CD8-positive, alpha-beta memory T cell (primary cell): Measurements from ENCODE around the gene HTR2A. TPM values are rescaled to one million over a fixed set of nuclear protein-coding genes. Genes with fewer than 3 reads are reported as not detected.

Source experiments
- CTCF ChIA-PET: fragments of 350-600 bp; sonication (Branson Sonifier 250); formaldehyde crosslinking; loops from one replicate; lab custom pipeline; 2021; ENCODE audit warnings: antibody characterized with exemption; lab: Charles Lee
- POLR2A ChIA-PET: fragments of 350-600 bp; sonication (Branson Sonifier 250); formaldehyde crosslinking; loops from one replicate; lab custom pipeline; 2021; ENCODE audit warnings: antibody characterized with exemption; lab: Charles Lee
- DNase-seq, 5 donors: peaks; one replicate each; pipeline versions ENCODE4 v3.0.0 to v3.0.0-alpha.2; 2020 to 2022; ENCODE audit warnings: mixed read lengths in 1 of 5
- H3K27ac ChIP-seq: one replicate; pipeline ENCODE4 v1.7.0; 2013; ENCODE audit warnings: low read depth, mild to moderate bottlenecking, low read length, moderate library complexity
- H3K27me3 ChIP-seq: 2 replicates; pipeline ENCODE4 v1.7.0; 2013; ENCODE audit warnings: low read length, mild to moderate bottlenecking; ENCODE audit not compliant: insufficient read depth, poor library complexity, severe bottlenecking
- H3K36me3 ChIP-seq: 2 replicates; pipeline ENCODE4 v1.7.0; 2013; ENCODE audit warnings: mild to moderate bottlenecking, low read length, moderate library complexity; ENCODE audit not compliant: insufficient read depth
- H3K4me1 ChIP-seq: 2 replicates; pipeline ENCODE4 v1.7.0; 2013; ENCODE audit warnings: mild to moderate bottlenecking, low read length, moderate library complexity; ENCODE audit not compliant: insufficient read depth
- H3K4me3 ChIP-seq: 2 replicates; pipeline ENCODE4 v1.7.0; 2013; ENCODE audit warnings: mild to moderate bottlenecking, low read length
- H3K9me3 ChIP-seq: 2 replicates; pipeline ENCODE4 v1.7.0; 2013; ENCODE audit warnings: mild to moderate bottlenecking, low read length
- H3K27ac Mint-ChIP-seq, 8 donors: one replicate each; pipeline ENCODE4 v1.8.0; 2020 to 2021; ENCODE audit warnings: mixed read lengths in 8 of 8, mild to moderate bottlenecking in 6 of 8, inconsistent platforms in 3 of 8, moderate library complexity in 3 of 8
- H3K27me3 Mint-ChIP-seq, 2 donors: one replicate each; pipeline ENCODE4 v1.8.0; 2020 to 2021; ENCODE audit warnings: mixed read lengths in 2 of 2, mild to moderate bottlenecking in 1 of 2, moderate library complexity in 1 of 2
- H3K36me3 Mint-ChIP-seq, 3 donors: one replicate each; pipeline ENCODE4 v1.8.0; 2020 to 2021; ENCODE audit warnings: mixed read lengths in 3 of 3, inconsistent platforms in 1 of 3, mild to moderate bottlenecking in 1 of 3
- H3K4me1 Mint-ChIP-seq, 3 donors: one replicate each; pipeline ENCODE4 v1.8.0; 2020 to 2021; ENCODE audit warnings: mixed read lengths in 3 of 3, inconsistent platforms in 1 of 3, mild to moderate bottlenecking in 1 of 3
- H3K4me3 Mint-ChIP-seq, 7 donors: one replicate each; pipeline ENCODE4 v1.8.0; 2020 to 2021; ENCODE audit warnings: mixed read lengths in 7 of 7, mild to moderate bottlenecking in 6 of 7, moderate library complexity in 4 of 7, inconsistent platforms in 2 of 7
- H3K9me3 Mint-ChIP-seq, 5 donors: one replicate each; pipeline ENCODE4 v1.8.0; 2020 to 2022; ENCODE audit warnings: mixed read lengths in 5 of 5, mild to moderate bottlenecking in 3 of 5, moderate library complexity in 2 of 5, inconsistent platforms in 1 of 5
- polyA plus RNA-seq: library from polyadenylated mRNA; unstranded; fragments of 300-500 nt; fragmentation: Illumina TruSeq; gene quantifications from one replicate; pipeline ENCODE4 v1.2.3, GENCODE V29; 2021
- total RNA-seq, 2 experiments: library from RNA; stranded (reverse); gene quantifications; one replicate each; pipeline ENCODE4 v1.2.3, GENCODE V29; 2021

The HTR2A gene
- not detected for total RNA-seq
- polyA plus RNA-seq: not detected

DNA sequence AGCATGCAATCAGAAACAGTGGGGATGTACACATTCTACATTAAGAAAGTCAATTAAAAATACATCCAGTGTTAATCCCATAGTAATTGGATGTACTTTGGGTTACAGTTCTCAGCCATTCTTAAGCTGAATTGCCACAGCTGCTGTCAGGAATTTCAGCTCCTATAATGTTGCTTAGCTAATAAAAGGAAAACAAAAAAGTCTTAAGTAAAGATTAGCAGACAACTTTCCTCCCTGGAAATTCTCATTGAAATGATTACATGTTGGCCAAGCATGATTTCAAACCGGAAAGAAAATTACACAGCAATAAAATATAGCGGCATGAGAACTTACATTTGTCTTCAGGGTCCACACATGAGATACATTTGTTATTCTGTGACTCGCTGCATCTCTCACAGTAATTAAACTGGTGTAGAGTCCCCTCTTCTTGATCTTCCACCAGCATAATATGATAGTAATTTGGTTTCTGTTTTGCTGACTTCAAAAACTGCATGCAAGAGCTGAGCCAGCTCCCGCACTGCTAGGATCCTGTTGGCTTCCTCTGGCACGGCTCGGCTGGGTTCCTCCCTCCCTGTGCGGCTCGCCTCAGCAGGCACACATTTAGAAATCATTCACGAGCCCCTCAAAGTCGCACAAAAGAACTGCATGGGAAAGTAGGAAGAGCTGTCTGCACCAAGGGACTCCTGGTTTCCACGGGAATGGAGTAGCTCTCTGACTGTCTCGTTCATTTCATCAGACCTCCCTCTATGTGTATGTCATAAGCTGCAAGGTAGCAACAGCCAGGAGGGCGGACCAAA is at the start of gene HTR2A:
Gene HTR2A (minus strand): TSS at position 713 of the 797 bp plus-strand sequence. CDS start 1,147 bp downstream, outside the sequence.
- CTCF ChIA-PET: no interaction called here
- no peaks in the 10 kb centered on the region for H3K36me3 ChIP-seq
- Mint-ChIP-seq H3K36me3 (no peaks in the 10 kb centered on the region), H3K4me1 (peaks cover 14 to 28% (median 28%) of the 10 kb centered on the region in 3 donors), H3K4me3 (peak within 1 kb of the TSS; percentile 15 to 85 (median 72)), H3K9me3 (no peaks in the 10 kb centered on the region), H3K27me3 (peaks cover 14 to 61% of the 10 kb centered on the region in 2 donors), H3K27ac (no peak within 1 kb of the TSS)
- H3K9me3 ChIP-seq: no peaks in the 10 kb centered on the region
- no peak within 1 kb of the TSS for H3K27ac ChIP-seq
- peaks cover 9% of the 10 kb centered on the region for H3K27me3 ChIP-seq
- no peak within 1 kb of the TSS for H3K4me3 ChIP-seq
- no peaks in the 10 kb centered on the region for H3K4me1 ChIP-seq
- no peak for DNase-seq
- POLR2A ChIA-PET: no interaction called here

DNA sequence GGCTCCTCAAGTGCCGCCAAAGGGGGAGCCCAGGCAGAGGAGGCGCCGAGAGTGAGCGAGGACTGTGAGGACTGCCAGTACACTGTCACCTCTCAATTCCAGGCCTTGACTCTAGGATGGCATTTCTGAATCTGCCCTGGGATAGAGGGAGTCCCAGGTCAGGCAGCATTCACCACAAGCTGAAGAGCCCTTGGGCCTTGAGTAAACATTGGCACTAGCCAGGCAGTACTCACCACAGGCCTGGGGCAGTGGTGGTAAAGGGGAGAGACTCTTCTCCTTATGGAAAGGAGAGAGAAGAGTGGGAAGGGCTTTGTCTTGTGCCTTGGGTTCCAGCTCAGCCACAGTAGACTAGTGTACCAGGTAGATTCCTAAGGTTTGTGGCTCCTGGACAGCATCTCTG is 39.7 kb upstream of the HTR2A start:
- CTCF ChIA-PET: no interaction called here
- Mint-ChIP-seq H3K27me3 (peaks cover 9 to 34% of the 10 kb centered on the region in 2 donors), H3K36me3 (peaks cover 0 to 4% (median 0%) of the 10 kb centered on the region in 3 donors), H3K9me3 (peaks cover 2 to 23% (median 11%) of the 10 kb centered on the region in 5 donors), H3K4me1 (no peaks in the 10 kb centered on the region), H3K4me3 (no peak overlapping the region), H3K27ac (no peak overlapping the region)
- Histone ChIP-seq H3K4me1 (no peaks in the 10 kb centered on the region), H3K9me3 (no peaks in the 10 kb centered on the region), H3K27me3 (no peaks in the 10 kb centered on the region), H3K36me3 (no peaks in the 10 kb centered on the region), H3K27ac (no peak overlapping the region), H3K4me3 (no peak overlapping the region)
- no peak for DNase-seq
- POLR2A ChIA-PET: no interaction called here

DNA sequence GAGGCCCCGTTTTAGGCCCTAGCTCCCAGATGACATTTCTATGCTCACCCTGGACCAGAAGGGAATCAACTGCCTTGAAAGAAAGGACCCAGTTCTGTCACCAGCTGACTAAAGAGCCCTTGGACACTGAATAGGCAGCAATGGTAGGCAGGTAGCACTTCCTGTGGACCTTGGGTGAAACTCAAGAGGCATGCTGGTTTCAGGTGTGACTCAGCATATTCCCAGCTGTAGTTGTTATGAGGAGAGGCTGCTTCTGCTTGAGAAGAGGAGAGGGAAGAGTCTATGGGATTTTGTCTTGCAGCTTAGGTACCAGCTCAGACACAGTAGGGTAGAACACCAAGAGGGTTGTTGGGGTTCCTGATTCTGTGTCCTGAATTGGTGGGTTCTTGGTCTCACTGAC is 37.9 kb upstream of the HTR2A start:
- POLR2A ChIA-PET: no interaction called here
- Histone ChIP-seq H3K4me1 (no peaks in the 10 kb centered on the region), H3K9me3 (no peaks in the 10 kb centered on the region), H3K27ac (no peak overlapping the region), H3K36me3 (no peaks in the 10 kb centered on the region), H3K27me3 (no peaks in the 10 kb centered on the region), H3K4me3 (no peak overlapping the region)
- Mint-ChIP-seq H3K27me3 (peaks cover 10 to 40% of the 10 kb centered on the region in 2 donors), H3K9me3 (peaks cover 2 to 12% (median 9%) of the 10 kb centered on the region in 5 donors), H3K4me1 (no peaks in the 10 kb centered on the region), H3K27ac (no peak overlapping the region), H3K36me3 (peaks cover 0 to 4% (median 0%) of the 10 kb centered on the region in 3 donors), H3K4me3 (no peak overlapping the region)
- CTCF ChIA-PET: no interaction called here
- no peak for DNase-seq

DNA sequence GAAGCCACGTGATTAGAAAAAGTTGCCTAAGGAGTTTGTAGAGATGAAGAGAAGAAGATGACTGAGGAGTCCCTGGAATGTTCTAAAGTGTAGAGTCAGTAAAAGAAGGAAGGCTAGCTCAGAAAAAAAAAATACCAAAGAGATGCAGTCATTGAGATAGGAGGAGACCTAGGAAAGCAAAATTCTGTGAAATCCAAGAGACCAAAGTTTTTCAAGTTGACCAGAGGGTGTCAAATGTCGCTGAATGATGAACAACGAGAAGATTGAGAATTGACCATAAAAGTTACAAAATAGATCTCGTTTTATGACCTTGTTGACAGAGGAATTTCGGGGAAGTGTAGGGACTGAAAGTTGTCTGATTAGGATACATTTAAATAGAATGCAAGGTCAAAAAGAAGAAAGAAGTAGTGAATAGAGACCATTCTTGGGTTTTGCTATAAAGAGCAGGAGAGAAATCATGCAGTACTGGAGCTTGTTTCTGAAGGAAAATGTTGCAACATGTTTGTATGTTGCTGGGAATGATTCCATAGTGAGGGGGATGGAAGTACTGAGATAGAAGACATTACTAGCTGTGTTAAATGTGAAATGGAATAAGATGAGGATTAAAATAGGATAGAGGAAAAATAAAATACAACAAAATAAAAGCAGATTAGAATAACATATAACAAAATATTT is 30.2 kb upstream of the HTR2A start:
- Mint-ChIP-seq H3K27ac (no peak overlapping the region), H3K36me3 (no peaks in the 10 kb centered on the region), H3K9me3 (peaks cover 0 to 4% (median 0%) of the 10 kb centered on the region in 5 donors), H3K27me3 (peaks cover 4 to 34% of the 10 kb centered on the region in 2 donors), H3K4me1 (no peaks in the 10 kb centered on the region), H3K4me3 (no peak overlapping the region)
- no peaks in the 10 kb centered on the region for H3K27me3 ChIP-seq
- H3K36me3 ChIP-seq: no peaks in the 10 kb centered on the region
- H3K4me1 ChIP-seq: no peaks in the 10 kb centered on the region
- ChIA-PET POLR2A (no interaction called here), CTCF (no interaction called here)
- H3K27ac ChIP-seq: no peak overlapping the region
- no peaks in the 10 kb centered on the region for H3K9me3 ChIP-seq
- H3K4me3 ChIP-seq: no peak overlapping the region
- DNase-seq: no peak

DNA sequence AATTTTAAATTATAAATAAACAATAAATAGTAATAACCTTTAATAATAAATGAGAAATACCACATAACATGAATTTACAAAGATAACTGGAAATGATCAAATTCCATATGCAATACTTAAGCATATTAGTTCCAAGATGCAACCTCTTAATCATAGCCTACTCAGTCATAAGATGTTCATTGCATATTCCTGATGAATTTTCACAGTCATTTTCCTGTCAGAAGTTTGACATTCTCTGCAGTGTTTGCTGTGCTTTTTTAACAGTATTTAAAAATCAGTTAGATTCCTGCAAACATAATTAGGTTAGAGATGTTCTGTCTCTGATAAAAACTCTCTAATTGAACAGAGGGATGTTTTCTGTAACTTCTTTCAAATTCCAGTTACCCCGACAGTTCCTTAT is 28.6 kb upstream of the HTR2A start:
- no peak for DNase-seq
- CTCF ChIA-PET: no interaction called here
- H3K4me1 ChIP-seq: no peaks in the 10 kb centered on the region
- no peaks in the 10 kb centered on the region for H3K36me3 ChIP-seq
- no peak overlapping the region for H3K4me3 ChIP-seq
- H3K4me1 Mint-ChIP-seq: no peaks in the 10 kb centered on the region
- no peaks in the 10 kb centered on the region for H3K27me3 ChIP-seq
- no peak overlapping the region for H3K4me3 Mint-ChIP-seq
- no peak overlapping the region for H3K27ac ChIP-seq
- no peaks in the 10 kb centered on the region for H3K36me3 Mint-ChIP-seq
- no peak overlapping the region for H3K27ac Mint-ChIP-seq
- peaks cover 0 to 4% (median 0%) of the 10 kb centered on the region in 5 donors for H3K9me3 Mint-ChIP-seq
- no peaks in the 10 kb centered on the region for H3K9me3 ChIP-seq
- H3K27me3 Mint-ChIP-seq: peaks cover 3 to 23% of the 10 kb centered on the region in 2 donors
- POLR2A ChIA-PET: no interaction called here

DNA sequence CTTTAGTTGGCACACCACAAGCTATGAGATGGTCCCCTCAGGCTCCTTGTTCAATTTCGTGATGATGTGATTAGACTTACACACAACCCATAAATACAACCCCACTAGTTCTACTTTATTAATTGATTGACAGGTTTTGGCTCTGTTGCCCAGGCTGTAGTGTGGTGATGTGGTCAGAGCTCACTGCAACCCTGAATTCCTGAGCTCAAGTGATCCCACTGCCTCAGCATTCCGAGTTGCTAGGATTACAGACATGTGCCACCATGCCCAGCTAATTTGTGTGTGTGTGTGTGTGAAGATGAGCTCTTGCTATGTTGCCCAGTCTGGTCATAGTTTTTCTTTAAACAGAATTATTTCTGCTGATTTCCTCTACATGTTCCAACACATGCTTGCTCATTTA is 17.5 kb upstream of the HTR2A start:
- no peaks in the 10 kb centered on the region for H3K4me1 ChIP-seq
- H3K27me3 Mint-ChIP-seq: peaks cover 17 to 28% of the 10 kb centered on the region in 2 donors
- H3K27ac Mint-ChIP-seq: no peak overlapping the region
- no peak overlapping the region for H3K4me3 Mint-ChIP-seq
- peaks cover 0 to 2% (median under 1%) of the 10 kb centered on the region in 5 donors for H3K9me3 Mint-ChIP-seq
- no peaks in the 10 kb centered on the region for H3K36me3 Mint-ChIP-seq
- DNase-seq: no peak
- H3K9me3 ChIP-seq: no peaks in the 10 kb centered on the region
- ChIA-PET CTCF (interaction anchor here (2.1 kb wide), 1 partner anchor 20 kb away, joined by 4 read pairs; no protein-coding TSS in a partner anchor), POLR2A (no interaction called here)
- no peaks in the 10 kb centered on the region for H3K4me1 Mint-ChIP-seq
- no peak overlapping the region for H3K27ac ChIP-seq
- H3K4me3 ChIP-seq: no peak overlapping the region
- no peaks in the 10 kb centered on the region for H3K36me3 ChIP-seq
- no peaks in the 10 kb centered on the region for H3K27me3 ChIP-seq

DNA sequence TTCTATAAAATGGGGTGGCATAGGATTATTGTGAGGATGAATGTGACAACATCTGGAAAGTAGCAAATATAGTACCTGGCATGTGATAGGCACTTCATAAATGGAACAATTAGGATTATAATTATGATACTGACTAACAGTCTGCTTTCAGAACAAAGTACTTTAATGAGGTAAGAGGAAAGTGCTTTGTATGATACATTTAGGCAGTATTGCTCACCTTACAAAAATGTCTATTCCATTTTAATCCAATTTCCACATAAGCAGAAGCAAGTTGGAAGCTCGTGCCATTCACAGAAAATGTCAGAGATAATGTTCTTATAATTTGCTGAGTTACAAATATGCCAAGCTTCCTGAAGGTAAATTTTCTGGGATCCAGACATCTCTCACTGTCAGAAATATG is 16.9 kb upstream of the HTR2A start:
- no peaks in the 10 kb centered on the region for H3K4me1 ChIP-seq
- Mint-ChIP-seq H3K36me3 (no peaks in the 10 kb centered on the region), H3K27ac (no peak overlapping the region), H3K9me3 (peaks cover 0 to 2% (median 0%) of the 10 kb centered on the region in 5 donors), H3K4me3 (no peak overlapping the region), H3K27me3 (peaks cover 17 to 28% of the 10 kb centered on the region in 2 donors), H3K4me1 (no peaks in the 10 kb centered on the region)
- POLR2A ChIA-PET: no interaction called here
- H3K4me3 ChIP-seq: no peak overlapping the region
- no peaks in the 10 kb centered on the region for H3K27me3 ChIP-seq
- no peaks in the 10 kb centered on the region for H3K9me3 ChIP-seq
- CTCF ChIA-PET: interaction anchor here (2.1 kb wide), 1 partner anchor 19 kb away, joined by 4 read pairs; no protein-coding TSS in a partner anchor
- H3K27ac ChIP-seq: no peak overlapping the region
- DNase-seq: no peak
- H3K36me3 ChIP-seq: no peaks in the 10 kb centered on the region

DNA sequence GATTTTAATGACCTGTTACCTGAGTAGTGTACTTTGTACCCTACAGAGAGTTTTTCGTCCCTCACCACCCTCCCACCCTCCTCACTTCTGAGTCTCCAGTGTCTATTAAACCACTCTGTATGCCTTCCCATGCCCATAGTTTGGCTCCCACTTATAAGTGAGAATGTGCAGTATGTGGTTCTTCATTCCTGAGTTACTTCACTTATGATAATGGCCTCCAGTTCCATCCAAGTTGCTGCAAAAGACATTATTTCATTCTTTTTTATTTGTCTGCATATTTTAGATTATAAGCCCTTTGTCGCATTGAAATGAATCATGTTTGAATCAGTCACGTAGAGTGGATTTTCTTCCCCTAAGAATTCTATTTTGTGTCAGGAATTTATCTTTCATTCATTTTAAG is 12.2 kb upstream of the HTR2A start:
- Histone ChIP-seq H3K9me3 (no peaks in the 10 kb centered on the region), H3K27me3 (no peaks in the 10 kb centered on the region), H3K27ac (no peak overlapping the region), H3K36me3 (no peaks in the 10 kb centered on the region), H3K4me3 (no peak overlapping the region), H3K4me1 (no peaks in the 10 kb centered on the region)
- Mint-ChIP-seq H3K9me3 (peaks cover 0 to 2% (median 0%) of the 10 kb centered on the region in 5 donors), H3K4me1 (no peaks in the 10 kb centered on the region), H3K36me3 (no peaks in the 10 kb centered on the region), H3K27ac (no peak overlapping the region), H3K4me3 (no peak overlapping the region), H3K27me3 (peaks cover 5 to 37% of the 10 kb centered on the region in 2 donors)
- ChIA-PET POLR2A (no interaction called here), CTCF (interaction anchor here (1.9 kb wide), 1 partner anchor 16 kb away, joined by 4 read pairs; no protein-coding TSS in a partner anchor)
- no peak for DNase-seq
